T-helper 1 cell (primary cell): ENCODE data around the gene UBE2O.

ENCODE experiments used
- DNase-seq, 5 donors: peaks; one replicate each; pipeline ENCODE4 v3.0.0-alpha.2; 2012 to 2020

UBE2O gene

DNA sequence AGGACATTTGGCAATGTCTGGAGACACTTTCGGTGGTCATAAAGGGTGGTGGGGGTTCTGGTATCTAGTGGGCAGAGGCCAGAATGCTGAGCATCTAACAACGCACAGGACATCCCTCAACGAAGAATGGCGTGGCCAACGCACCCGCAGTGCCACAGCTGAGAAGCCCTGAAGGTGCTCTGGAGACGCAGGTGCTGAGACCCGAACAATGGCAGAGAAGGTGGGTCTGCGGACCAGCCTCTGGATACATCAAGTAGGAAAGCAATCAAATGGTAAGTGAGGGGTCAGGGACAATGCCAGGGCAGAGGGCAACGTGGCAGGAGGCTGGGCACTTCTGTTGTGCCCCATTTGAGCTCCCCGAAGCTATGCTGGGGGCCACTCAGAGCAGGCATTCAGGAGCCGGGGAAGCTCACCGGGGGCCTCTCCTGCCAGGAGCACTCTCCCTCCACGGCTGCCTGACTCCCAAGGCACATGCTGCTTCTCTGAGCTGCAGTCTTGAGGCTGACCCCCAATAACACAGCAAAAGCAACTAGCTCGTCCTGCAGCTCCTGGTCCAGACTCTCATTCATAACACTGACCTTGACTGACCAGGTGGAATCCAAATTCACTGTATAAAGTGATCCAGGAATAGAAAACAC is 42.5 kb downstream of the UBE2O start:
- DNase-seq, result no peak

DNA sequence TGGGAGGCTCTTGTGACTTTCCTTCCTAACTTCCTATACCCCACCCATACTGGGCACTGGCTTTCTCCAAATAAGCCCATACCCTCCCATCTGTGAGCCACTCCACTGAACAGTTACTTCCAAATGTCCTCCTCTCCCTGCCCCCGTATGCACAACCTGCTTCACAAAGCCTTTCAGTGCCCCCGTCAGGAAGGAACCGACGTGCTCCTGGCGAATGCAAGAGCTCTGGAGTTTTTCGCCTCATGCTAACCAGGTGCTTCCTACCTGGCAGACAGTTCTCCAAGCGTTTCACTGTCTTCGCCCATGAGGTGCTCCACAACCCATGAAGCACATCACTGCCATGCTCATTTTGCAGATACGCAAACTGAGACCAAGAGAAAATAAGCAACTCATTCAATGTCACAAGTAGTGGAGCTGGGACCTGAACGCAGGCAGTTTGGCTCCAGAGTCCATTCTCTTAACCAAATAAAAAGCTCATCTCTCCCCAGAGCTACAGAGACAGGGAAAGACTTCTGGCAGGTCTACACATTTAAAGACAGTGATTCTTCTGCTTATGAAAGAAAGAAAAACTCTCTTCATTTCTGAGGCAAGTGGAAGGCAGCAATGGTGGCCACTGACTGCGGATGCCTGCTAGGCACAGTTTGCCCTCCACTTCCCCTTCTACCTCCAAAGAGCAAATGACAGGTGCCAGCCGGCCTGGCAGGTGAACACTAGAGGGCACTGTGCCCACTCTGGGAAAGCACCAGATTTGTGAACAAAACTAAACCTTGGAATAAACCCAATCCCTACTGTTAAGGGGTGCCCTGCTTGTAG is 44.7 kb downstream of the UBE2O start:
- peak in 4 of 5 donors; percentile 50 to 69 (median 54) for DNase-seq

DNA sequence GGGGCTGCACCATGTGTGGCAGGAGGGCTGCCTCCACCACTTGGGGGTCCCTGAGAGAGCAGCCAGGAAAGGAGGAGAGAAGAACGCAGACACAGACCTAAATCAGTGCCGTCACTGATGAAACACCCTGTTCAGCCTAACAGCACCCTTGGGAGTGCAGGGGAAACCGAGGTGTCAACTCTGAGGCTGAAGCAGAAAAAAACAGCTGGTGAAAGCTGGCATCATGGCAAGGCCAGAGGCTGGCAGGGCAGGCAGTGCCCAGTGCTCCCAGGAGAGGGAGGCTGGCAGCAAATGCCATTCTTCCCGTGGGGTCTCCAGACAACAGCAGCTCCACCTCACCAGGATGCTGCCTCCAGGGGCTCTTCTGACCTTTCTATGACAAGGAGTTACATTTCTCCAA is 45.4 kb downstream of the UBE2O start:
- DNase-seq, result no peak

DNA sequence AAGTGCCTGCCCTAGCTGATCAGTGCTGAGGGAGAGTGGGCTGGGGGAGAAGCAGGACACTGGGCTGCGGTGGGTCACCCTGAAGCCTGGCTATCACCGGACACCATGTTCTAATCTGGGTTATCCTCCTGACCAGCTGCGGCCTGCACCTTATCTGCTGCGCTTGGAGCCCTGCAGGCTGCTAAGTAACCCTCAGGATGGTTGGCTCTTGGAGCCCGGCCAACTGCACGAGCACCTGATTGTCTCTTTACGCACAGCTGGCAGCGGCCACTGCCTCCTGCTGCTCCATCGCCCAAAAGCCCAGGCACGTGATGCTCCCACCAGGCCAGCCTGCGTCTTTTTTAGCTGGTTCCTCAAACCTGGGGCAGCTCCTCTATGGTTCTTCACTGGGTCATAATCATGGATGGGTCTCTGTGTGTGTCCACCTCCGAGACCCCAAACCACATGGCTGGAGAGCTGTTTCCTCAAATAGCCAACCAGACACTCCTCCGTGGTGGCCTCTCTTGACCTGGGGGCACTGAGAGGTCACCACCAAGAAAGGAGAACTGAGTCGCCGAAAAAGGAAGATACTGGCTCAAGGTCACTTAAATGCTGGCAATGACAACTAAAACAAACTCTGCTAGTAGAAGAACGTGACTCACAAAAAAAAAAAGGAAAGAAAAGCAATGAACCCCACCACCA is 46.8 kb downstream of the UBE2O start:
- no peak for DNase-seq

DNA sequence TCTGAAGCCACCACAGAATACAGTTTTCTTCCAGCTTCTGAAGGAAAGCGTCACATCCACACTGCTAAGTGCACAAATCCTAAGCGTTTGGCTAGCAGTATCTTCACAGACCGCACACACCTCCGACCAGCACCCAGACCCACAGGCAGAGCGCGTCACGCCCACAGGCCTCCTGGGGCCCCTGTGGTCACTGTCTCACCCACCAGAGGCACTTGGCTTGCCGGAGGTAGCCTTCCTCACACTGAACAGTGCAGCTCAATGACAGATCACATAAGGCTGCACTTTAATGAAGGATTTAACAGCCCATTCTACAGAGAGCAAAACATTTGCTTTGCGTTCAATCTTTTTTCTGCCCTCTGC is 47.4 kb downstream of the UBE2O start:
- no peak for DNase-seq

- no peak for DNase-seq
These were observed 47.9 kb downstream of the UBE2O start for GRCh38 chr17:76404976-76405563.

GRCh38 chr17:76404256-76404655 is 48.7 kb downstream of the UBE2O start:
- DNase-seq, result no peak

DNA sequence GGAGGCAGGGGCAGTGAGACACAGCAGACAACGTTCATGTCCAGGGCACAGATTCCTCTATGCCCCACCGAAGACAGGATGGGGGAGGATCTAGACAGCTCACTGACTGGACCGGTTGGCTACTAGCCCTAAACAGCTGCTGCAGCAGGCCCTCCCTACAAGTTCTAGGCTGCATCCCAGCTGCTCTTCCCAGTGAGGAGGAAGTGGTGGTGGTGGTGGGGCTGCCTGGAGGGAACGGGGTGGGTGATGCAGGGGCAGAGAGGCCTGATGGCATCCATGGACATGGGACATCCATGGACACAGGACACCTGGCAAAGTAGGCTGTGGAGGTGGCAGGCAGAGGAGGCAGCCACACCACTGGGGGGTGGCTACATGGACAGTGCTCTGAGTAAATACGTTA is 50.2 kb downstream of the UBE2O start:
- no peak for DNase-seq

DNA sequence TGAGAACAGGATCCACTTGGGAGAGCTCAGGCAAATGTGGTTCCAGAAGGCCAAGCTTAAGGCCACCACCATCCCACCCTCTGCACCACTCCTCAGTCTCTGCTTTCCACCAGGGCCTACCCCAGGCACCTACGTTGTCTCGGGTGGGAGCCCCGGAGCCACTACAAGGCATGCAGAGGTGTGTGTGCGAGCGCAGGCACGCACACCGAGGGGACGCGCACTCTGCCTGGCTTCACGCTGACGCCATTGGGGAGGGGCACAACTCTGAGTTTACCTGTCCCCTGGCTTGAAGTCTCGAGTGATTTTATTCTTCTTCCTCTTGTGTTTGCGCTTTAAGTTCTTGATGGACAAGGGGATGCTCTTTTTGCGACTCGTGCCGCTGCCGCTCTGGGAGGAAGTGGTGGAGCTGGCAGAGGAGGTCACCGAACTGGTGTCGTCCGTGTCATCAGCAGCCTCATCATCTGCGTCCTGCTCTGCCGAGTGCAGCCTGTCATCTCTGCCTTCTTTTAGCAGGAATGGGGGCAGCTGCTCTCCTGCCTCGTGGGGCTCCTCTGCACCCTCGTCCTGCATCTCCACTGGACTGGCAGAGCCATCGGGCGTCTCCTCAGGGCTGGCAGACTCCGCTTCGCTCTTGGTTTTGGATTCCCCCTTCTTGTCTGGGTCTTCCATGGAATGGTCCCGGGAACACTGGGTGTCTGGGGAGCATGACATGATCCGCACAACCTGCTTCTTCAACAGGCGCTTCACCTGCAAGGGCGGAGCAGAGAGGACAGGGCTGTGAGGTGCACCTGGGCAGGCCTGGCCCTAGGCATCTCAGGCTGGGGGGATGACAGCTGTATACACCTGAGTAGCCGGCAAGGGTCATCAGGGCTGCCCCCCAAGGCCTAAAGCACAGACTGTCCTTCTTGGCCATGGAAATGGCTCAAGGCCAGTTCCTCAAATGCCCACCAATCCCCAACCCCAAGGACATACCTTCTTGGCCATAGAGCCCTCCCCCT is 53.5 kb downstream of the UBE2O start:
- DNase-seq, result no peak

DNA sequence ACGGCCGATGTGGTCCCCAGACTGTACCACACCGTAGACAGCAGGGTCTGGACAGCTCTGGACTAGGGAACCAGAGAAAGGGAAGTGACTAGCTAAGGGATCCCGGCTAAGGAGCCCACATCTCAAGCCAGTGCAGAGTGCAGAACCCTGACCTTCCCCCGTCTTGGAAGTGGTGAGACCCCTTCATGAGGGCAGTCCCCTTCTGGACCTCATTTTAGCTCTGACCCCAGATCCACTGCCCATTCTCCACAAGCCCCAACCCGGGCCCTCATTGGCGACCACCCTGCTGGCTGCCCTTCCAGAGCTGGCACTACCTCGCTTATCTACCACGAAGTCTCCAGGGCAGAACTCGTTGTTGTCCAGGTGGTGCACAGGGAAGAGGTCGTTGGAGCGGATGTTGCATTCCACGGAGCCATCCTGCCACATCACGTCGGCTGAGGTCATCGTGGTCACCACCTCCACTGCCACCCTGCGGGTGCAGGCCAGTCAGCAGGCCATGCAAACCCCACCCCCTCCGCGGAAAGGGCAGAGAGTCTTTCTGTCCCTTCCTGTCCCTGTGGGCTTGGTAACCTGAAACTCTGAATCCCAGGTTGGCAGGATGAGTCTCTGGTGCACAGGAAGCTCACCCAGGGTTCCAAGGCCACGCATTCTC is 54.3 kb downstream of the UBE2O start:
- no peak for DNase-seq

- peak; percentile 62 to 82 (median 74) for DNase-seq
These were observed 55.0 kb downstream of the UBE2O start for GRCh38 chr17:76397687-76398522.

GRCh38 chr17:76397184-76397583 is 55.8 kb downstream of the UBE2O start:
- DNase-seq, result no peak

DNA sequence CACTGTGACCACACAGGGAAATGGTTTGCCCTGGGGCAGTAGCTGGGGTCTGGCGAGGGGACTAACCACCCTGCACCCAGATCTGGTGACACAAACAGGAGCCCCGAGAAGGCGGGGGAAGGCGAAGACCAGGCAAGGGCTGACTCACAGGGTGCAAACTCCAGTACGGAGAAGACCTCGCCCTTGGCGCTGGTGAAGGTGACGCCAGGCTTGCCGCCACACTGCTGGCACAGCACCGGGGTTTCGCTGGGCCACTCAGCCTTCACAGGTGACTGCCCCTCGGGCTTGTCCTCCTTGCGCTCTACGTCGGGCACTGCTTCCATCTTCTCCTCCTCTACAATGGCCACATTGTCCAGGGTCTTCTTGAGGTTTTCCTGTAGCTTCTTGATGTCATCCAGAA is 57.0 kb downstream of the UBE2O start:
- no peak for DNase-seq

- no peak for DNase-seq
These were observed 58.8 kb downstream of the UBE2O start for GRCh38 chr17:76394166-76394565.

DNA sequence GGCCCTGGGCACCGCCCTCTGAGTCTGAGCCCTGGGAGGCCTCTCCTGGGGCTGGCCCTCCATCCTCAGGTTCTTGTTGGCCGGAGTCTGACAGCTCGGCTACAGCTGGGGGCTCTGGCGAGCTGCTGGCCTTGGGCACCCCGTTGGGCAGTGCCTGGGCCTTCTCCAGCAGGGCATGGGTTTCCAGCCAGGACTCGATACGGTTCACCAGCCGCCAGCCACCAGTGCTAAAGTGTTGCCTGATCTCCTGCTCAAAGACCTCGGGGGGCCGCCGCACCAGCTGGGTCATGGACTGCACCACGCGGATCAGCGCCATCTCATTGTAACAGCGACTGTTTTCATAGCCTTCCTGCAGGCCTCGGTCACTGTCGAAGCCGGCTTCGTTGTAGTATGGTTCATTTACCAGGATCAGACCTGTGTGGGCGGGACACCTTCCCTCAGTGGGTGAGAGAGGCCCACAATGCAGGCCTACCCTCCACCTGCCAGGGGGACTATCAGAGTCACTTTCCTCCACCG is 61.7 kb downstream of the UBE2O start:
- DNase-seq, result no peak

GRCh38 chr17:76390003-76390421 is 62.9 kb downstream of the UBE2O start:
- DNase-seq, result no peak

DNA sequence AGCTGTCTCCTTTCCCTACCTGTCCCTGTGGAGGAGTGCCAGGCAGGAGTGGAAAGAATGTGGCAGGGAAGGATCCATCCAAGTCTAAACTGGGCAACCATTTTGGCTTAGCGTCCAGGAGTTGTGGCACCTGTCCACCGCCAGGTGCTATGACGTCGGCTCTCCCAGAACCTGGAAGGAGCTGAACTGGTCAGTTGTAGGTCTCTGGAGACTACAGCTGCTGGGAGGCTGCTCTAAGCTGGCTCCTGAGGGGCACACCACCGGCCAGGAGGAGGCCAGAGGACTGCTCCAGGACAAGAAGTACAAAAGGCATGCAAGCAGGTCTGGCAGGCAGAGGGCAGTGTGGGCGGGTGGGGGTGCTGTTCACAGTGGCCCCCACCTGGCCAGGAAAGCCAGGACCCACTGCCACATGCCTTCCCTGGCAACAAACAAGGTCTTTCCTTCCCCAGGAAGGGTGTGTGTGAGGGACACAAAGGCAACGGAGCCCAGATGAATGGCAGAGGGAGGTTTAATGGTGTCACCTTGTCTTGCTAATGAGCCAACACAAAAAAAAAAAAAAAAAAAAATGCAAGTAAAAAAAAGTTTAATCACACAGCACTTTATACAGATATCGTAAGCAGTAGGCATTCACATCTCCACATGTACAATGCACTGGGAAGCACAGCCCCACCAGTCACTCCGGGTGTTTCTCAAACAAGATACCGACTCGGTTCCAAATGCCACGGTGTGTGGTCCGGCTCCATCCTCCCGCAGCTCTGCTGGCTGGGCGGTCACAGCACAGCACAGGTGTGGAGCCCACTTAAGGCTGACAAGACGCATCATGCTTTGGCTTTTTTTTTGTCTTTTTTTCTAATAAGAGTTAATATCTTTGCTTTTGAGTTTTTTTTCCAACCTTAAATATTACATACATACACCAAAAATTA is 63.7 kb downstream of the UBE2O start:
- DNase-seq, result no peak

GRCh38 chr17:76386966-76387765 is 65.8 kb downstream of the UBE2O start:
- no peak for DNase-seq
